ENCODE data around the gene KCNQ1.

DNA sequence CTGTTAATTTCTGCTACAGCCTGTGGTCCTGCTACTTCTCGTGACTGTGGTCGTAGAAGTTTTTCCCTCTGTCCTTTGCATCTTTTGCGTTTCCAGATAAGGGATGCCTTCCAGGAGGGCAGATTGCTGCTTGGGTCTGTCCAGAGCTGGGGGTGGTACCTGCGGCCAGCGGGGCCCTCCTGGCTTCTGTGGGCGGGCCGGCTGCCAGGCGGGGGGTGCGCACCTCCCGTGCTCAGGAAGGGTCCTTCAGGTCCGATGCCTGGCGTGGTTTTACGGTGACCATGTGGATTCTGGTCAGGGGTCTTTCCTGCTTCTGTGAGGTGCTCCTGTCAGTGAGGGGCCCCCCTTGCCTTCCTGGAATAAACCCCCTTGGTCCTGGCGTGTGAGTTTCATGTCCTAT, 84.8 kb downstream of the KCNQ1 start:
- TF ChIP-seq CTCF (IDR thresholded peaks at IDR 0.05) (no peak), ATF2 (CRISPR knock-in tag; IDR thresholded peaks at IDR 0.05; ENCODE audit: borderline replicate concordance, low read depth) (no peak), AFF4 (CRISPR knock-in tag; IDR thresholded peaks at IDR 0.05; ENCODE audit: borderline replicate concordance) (no peak), GABPB1 (CRISPR knock-in tag; IDR thresholded peaks at IDR 0.05) (no peak), CREM (CRISPR knock-in tag; IDR thresholded peaks at IDR 0.05) (no peak), SMAD3 (CRISPR knock-in tag; IDR thresholded peaks at IDR 0.05; ENCODE audit: borderline replicate concordance) (no peak), TEAD1 (CRISPR knock-in tag; IDR thresholded peaks at IDR 0.05) (no peak)

Measured in WTC11 (cell line).